ENCODE results near the gene MLXIP.

The MLXIP gene

DNA sequence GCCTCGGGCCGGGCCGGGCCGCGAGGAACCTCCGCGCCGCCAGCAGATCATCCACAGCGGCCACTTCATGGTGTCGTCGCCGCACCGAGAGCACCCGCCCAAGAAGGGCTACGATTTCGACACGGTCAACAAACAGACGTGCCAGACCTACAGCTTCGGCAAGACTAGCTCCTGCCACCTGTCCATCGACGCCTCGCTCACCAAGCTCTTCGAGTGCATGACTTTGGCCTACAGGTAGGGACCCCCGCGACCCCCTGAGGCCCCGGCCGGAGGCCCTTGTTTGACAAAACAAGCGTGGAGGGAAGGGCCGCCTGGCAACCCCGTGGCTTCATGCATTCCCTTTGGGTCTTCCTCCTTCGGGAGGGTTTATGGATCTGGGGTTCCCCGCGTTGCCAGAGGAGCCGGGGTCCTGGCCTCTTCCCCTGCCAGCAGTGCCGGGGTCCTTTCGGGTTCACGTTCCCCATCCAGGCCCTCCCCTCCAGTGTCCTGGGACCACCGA is 526 bp downstream of the MLXIP start:
- no peak for DNase-seq (ENCODE audit: low read depth)

DNA sequence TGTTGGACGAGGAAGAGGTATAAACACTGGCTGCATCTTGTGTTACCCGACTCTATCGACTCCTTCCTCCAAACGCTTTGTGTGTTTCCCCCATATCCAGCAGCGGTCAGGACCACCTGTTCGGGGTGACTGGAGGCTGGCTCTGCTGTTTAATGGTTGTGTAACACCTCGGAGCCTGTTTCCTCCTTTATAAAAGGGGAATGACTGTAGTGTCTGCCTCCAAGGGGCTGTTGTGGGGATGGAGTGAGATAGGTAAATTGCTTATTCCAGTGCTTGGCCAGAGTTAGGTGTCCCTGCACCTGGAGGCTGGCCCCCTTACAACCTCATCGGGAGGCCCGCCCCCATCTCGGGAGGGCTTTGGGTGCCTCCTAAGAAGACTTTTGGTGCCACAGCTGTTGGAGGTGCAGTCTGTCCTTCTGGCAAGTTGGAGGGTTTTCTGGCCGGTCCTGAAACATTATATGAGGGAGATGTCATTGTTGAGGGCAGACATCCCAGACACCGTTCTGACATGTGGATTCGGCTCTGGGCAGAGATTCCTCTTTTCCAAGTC is 1.1 kb downstream of the MLXIP start:
- no peak for DNase-seq (ENCODE audit: low read depth)

DNA sequence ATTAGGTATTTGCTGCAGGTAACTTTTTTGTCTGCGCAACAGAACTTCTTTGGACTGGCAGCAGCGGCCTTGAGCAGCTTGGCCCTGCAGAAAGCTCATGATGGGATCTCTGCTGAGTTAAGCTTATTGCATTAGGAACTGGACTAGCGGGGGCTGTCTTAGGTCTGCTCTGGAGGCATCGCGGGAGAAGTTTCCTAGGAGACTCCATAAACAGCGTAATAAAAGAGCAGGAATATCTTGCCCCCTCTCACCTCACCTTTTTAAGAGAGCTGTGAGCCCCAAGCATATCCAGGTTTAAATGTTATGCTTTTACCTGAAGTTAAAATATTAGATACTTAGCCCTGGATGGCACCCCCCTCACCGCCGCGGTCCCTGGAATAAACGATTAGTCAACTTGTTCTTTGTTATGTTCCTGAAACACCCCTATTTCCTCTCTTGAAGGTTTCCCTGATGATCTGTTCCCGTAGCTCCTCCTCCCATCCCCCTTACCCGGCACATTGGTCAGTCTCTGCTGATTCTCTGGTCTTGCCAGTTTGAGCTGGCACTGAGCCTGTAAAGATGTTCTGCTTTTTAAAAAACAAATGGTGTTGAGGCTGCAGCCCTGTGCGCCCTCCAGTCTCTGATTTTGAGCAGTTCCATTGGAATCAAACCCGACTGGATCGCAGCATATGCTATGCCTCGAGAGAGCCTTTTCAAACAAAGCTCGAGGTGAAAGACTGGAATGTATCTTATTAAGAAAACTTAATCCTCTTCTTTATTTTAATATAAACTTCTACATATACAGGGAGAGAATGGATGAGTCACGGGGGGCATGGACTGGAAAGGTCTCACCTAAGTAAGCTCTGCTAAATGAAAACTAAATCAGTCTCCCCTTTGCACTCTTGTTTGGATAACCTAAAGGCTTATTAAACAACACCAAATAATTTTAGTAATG is 1.9 kb downstream of the MLXIP start:
- no peak for DNase-seq (ENCODE audit: low read depth)

DNA sequence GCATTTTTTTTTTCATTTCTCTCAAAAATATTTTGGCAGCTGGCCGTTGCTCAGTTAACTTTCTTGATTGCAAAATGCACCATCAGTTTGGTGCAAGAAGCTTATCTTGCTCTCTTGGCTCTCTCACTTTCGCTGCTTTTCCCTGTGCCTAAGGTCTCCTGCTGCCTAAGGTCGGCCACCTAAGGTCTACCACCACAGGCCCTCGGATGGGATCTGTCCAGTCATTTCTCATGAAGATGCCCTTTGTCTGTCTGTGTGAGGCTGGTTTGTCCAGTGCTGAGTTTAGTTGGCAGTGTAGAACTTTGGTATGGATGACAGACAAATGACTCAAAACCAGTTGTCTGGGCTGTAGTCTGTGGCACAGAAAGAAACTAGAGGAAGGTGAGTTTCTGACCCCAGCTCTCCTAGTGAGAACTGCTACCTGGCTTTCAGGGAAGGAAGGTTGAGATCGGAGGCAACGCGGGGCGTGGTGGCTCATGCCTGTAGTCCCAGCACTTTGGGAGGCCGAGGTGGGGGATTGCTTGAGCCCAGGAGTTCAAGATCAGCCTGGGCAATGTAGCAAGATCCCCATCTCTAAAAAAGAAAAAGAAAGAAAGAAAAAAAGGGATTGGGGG is 2.6 kb downstream of the MLXIP start:
- no peak for DNase-seq (ENCODE audit: low read depth)

DNA sequence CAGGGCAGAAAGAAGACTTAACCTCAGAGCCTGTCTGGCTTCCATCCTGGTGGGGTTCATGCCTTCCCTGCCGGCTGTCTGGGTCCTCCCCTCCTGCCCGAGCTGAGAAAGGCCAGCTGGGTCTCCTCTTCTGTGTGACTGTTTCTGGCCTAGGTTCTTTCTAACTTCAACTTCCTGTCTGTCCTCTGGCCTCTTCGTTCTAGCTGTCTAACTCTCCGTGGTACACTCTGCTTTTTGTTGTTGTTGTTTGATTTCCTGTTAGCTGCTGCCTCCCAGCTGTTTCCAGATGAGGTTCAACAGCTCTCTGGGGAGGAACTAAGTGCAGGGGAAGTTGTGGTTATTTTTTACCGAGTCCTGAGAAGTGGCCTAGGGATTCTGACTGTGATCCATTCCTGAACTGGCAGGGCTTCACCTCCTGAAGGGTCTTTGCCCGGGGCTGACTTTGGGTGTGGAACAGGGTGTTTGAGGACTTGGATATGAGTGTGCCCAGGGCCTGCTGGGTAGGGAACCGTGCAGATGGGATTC is 3.2 kb downstream of the MLXIP start:
- DNase-seq (ENCODE audit: low read depth), result no peak

DNA sequence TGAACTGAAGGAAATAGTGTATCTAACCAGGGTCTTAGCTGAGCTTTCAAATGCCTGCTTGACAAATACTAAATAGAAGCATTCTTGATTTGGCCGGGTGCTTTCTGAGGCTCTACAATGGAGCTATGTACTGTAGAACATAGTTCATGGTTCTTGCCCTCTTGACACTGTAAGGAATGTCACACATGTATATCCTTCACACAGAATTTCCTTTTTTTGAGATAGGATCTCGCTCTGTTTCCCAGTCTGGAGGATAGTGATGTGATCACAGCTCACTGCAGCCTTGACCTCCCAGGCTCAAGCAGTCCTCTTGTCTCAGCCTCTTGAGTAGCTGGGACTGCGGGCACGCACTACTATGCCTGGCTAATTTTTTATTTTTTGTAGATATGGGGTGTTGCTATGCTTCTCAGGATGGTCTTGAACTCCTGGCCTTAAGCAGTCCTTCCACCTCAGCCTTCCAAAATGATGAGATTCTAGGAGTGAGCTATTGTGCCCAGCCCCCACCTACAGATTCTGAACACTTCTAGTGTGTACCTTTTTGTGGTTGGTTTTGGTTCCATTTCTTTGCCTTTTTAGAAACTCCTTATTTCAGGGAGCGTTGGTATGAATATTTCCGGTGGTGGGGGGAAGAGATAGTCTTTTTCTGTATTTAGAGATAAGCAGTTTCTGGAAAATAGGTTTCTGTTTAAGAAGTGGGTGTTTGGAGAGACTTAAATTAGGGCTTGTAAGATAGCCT is 4.2 kb downstream of the MLXIP start:
- no peak for DNase-seq (ENCODE audit: low read depth)

DNA sequence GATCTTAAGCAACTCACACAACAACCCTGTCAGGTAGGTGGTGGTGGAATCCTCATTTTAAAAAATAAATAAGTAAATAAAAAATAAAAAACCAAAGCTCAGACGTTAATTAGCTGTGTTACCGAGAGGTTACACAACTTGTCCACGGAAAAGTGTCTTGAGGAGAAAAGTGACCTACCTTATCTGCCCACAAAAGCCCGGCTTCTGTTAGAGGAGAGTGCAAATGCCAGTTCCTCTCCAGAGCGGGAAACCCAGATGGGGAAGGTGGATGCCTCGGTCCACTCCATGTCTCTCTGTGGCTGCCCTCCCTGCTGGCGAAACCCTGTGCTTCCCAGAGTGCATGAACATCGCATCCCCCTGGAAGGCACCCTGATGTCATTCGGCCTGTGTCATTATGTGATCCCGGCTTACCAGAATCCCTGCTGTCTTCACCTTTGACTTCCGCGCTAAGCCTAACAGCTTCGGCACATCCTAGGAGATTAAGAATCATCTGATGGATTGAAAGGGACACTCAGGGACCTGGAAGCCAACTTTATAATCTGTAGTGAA is 6.4 kb downstream of the MLXIP start:
- DNase-seq (ENCODE audit: low read depth), result no peak

DNA sequence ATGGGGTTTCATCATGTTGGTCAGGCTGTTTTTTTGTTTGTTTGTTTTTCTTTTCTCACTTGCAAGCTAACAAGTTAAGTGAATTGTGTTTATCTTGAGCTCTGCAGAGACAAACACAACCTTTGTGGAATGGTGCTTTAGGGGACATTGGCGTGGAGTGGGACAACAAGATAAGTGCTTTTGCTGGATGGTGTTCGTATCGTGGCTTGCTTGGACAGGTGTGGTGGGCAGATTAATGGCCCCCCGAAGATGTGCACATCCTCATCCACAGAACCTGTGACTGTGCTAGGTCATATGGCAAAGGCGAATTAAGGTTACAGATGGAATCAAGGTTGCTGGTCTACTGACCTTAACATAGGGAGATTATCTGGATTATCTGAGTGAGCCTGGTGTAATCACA is 7.0 kb downstream of the MLXIP start:
- DNase-seq (ENCODE audit: low read depth), result no peak

DNA sequence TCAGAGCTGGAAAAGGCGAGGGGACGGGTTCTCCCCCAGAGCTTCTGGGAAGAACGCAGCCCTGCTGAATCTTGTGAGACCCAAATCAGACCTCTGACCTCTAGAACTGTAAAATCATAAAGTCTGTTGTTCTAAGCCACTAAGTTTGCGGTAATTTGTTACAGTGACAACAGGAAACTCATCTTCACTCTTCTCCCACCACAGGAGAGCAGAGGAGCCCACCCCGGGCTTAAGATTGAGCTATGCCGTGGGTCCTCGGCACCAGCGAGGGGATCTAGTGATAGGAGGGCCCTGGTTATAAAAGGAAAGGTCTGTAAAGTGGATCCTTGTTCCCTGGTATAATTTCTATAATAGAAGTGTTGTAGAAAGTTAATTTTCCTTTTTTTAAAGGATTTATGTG is 7.6 kb downstream of the MLXIP start:
- no peak for DNase-seq (ENCODE audit: low read depth)

DNA sequence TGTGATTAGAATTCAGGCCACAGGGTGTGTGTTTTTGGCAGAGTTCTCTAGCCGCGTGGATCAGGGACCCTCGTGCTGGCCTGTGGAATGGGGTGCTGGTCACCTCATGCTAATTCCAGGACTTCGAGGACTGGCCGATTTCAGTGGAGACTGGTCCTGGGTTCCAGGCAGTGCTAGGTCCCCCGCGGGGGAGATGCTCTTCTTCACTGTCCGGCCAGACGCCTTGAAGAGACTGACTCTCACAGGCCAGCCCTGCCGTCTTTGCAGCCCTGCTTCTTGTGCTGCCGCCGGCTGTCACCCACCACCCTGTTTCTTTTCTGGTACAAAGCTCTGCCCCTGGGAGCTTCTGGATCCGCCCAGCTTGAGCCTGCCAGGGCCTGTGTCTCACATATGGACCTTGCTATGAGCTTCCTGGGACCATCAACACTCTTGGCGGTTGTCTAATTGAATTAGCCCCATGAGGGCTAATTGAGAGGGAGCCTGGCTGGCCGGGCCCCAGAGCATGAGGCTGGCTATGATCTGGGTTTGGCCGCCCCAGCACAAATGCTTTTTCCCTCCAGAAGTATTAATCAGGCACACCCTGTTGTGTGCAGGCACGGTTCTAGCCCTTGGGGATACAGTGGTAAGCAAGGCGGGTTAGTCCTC is 8.2 kb downstream of the MLXIP start:
- no peak for DNase-seq (ENCODE audit: low read depth)

DNA sequence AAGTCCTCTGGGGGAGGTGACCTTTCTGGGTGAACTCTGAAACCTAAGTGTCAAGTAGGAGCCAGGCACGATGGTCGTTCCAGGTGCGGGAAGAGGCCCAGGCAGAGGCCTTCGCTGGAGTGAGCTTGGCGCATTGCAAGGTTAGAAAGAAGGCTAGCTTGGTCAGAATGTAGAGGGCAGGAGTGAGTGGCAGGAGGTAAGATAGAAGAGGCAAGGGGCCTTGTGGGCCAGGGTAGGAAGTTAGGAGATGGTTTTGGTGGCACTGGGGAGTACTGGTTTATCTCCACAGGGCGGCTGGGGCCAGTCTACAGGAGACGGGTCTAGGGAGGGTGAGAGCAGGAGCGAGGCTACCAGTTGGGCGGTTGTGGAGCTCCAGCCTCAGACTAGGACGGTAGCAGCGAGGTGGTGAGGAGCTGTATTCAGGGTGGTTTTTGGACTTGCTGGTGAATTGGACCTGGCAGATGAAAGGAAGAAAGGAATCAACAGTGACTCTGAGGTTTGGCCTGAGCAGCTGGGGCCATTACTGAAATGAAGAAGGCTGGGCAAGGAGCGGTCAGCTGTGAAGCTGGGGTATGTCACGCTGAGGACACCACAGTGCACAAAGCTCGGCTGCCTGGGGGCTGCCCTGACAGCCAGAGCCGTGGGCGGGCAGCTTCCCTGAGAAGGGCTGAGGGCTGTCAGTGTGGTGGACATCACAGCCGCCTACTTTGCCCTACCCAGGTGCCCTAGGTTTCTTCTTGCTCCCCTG is 9.0 kb downstream of the MLXIP start:
- no peak for DNase-seq (ENCODE audit: low read depth)

DNA sequence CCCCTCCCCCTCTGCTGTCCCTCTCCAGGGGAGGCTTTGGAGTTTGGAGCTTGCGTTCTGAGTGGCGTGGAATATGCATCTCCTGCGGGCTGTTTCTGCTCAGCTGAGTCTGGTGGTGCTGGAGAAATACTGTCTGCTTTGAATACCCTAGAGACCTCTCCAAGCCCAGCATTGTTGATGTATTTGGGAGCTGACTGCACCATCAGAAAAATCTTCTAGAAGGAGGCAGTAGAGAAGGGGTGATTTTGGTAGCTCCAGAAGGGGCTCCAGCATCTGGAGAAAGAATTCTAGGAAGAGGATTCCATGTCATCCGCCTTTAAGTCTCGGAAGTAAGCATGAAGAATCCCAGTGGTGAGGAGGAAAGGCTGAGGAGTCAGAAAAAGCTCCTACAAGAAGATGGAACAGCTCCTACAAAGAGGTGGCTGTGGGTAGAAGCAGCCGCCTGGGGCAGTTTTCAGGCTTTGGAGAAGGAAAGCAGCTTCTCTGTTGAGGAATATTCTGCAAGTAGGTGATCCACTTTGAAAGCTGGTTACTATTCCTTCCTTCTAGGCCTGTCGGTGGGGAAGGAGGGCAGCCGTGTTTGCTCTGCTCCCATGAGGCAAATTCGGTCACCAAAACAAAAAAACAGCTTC is 9.7 kb downstream of the MLXIP start:
- DNase-seq (ENCODE audit: low read depth), result no peak

DNA sequence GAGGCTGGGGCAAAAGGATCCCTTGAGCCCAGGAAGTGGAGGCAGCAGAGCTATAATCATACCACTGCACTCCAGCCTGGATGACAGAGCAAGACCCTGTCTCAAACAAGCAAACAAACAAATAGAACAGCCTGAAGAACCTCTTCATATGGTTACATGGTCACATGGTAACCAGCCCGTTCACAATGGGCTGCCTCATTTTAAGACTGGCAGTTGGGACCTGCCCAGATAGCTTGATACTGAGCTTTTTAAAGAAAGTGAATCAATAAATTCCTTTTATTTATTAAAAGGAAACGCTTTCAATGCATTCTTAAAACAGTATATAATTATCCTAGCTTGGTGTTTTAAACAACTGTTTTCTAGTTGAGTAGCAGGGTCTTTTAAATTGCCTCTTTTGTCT is 10.5 kb downstream of the MLXIP start:
- no peak for DNase-seq (ENCODE audit: low read depth)

DNA sequence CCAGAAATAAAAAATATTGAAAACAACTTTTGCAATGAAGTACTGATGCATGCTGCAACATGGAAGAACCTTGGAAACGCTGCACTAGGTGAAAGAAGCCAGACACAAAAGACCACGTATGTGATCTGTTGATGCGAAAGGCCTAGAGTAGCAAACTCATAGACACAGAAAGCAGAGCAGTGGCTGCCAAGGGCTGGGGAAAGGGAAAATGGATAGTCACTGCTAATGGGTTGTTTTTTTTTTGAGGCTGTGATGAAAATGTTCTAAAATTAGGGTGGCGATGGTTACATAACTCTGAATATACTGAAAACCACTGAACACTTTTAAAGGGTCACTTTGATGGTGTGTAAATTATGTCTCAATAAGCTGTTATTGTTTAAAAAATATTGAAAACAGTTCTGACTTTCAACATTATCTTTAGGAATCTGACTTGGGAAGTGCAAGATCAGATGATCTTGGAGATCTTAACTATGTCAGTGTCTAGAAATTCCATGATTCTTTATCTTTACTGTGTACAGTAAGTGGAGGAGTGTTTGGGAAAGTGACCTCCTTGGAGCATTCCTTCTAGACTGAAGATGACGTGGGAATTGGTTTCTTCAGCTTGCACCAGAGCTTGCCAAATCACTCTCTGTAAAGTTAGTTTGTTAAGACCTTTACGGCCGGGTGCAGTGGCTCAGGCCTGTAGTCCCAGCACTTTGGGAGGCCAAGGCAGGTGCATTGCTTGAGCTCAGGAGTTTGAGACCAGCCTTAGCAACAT is 12.4 kb downstream of the MLXIP start:
- DNase-seq (ENCODE audit: low read depth), result no peak

DNA sequence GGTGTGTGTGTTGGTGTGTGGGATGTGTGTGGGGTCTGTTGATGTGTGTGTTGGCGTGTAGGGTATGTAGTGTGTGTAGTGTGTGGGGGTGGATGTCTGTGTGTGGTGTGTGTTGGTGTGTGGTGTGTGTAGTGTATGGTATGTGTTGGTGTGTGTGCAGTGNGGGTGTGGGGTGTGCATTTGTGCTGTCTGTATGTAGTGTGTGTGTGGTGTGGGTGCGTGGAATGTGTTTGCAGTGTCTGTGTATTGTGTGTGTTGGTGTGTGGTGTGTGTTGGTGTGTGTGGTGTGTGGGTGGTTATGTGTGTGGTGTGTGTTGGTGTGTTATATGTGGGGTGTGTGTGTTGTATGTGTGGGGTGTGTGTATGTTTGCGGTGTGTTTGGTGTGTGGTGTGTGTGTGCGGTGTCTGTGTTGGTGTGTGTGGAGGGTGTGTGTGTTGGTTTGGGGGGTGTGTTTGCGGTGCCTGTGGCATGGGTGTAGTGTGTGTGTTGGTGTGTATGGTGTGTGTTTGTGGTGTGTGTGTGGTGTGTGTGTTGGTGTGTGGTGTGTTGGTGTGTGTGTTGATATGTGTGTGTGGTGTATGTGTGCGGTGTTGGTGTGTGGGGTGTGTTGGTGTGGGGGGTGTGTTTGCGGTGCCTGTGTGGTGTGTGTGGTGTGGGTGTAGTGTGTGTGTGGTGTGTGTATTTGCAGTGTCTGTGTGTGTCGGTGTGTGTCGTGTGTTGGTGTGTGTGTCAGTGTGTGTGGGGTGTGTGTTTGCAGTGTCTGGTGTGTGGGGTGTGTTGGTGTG is 14.7 kb downstream of the MLXIP start:
- no peak for DNase-seq (ENCODE audit: low read depth)

DNA sequence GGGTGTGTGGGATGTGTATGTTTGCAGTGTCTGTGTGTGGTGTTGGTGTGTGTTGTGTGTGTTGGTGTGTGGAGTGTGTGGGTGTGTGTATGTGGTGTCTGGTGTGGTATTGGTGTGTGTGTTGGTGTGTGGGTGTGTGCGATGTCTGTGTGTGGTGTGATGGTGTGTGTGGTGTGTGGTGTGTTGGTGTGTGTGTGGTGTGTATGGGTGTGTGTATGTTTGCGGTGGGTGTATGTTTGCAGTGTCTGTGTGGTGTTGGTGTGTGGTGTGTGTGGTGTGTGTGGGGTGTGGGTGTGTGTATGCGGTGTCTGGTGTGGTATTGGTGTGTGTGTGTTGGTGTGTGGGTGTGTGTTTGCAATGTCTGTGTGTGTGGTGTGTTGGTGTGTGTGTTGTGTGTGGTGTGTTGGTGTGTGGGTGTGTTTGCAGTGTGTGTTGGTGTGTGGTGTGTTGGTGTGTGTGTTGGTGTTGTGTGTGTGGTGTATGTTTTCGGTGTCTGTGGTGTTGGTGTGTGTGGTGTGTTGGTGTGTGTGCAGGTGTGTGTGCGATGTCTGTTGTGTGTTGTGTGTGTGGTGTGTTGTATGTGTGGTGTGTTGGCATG is 15.7 kb downstream of the MLXIP start:
- no peak for DNase-seq (ENCODE audit: low read depth)

DNA sequence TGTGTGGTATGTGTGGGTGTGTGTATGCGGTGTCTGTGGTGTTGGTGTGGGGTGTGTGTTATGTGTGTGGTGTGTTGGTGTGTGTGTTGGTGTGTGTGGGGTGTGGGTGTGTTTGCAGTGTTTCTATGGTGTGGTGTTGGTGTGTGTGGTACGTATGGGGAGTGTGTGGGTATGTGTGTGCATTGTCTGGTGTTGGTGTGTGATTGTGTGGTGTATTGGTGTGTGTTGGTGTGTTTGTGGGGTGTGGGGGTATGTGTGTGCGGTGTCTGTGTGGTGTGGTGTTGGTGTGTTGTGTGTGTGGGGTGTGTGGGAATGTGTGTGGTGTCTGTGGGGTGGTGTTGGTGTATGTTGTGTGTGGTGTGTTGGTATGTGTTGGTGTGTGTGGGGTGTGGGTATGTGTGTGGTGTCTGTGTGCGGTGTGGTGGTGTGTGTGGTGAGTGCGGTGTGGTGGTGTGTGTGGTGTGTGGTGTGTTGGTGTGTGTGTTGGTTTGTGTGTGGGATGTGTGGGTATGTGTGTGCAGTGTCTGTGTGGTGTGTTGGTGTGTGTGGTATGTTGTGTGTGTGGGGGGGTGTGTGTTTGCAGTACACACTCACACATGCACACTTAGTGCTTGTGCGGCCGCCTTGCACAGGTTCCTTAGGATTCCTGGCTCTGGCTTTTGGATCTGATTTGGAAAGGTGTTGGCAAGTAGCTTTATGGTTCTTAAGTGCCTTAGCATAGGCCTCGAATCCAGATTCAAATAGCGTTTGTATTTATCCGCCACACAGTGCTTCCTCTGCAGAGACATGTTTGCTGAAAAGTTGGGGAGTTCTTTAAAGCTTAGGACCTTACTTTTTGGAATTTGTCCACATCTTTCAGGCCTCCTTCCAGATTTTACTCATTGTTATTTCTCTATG is 16.4 kb downstream of the MLXIP start:
- no peak for DNase-seq (ENCODE audit: low read depth)

All from activated gamma-delta T cell treated with anti-CD3 and anti-CD28 coated beads, Interleukin-2, amount 50 U/mL, for 16 hours (primary cell).